ENCODE data around the gene WNT7B.

WNT7B gene

DNA sequence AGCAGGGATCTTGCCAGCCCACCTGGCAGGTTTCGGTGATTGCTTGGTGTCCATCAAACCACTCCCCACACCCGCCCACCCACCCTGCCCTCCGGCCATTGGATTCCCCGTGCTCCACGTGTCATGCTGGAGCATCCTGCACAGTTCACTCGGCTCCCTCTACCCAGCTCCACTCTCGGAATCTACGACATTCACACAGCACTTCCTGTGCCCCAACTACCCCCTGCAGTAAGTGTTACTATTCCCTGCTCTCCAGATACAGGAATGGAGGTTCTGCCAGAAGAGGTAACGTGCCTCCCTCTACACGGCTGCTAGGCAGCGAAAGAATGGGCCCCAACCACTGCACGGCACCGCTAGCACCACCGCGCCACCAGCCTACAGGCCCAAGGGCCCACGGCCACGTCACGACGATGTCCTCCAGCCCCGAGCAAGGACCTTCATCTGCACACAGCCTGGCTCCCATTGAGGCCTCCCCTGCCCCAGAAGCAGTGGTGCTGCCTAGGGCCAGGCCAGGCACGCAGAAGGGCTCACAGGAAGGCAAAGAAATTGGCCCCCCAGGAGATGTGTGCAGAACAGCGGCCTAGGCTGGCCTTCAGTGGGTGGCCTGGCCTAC, 27.6 kb downstream of the WNT7B start:
- no peak for DNase-seq

DNA sequence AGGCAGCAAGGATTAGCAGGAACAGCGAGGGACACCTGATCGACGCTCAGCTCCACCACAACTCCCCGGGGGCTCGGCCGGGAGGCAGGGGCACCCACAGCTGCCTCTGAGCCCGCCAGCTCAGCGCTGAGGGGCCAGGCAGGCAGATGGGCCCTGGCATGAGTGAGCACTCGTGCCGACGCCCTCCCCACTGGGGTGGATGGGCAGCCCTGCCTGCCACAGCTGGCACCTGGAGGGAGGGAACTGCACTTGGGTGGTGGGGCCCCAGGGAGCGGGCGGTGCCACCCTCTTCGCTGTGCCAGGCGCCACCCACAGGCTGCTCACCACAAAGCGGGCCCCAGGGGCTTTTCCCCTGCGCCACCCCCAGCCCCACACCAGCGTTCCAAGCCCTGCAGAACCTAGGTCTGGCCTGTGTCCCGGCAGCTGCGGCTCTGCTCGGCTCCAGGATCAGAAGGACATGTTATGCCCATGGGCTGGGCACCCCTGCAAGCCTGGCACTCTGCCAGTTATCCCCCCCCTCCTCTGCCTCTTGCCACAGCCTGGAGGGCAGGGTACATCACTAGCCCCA, 28.8 kb downstream of the WNT7B start:
- DNase-seq = peak; percentile 52

DNA sequence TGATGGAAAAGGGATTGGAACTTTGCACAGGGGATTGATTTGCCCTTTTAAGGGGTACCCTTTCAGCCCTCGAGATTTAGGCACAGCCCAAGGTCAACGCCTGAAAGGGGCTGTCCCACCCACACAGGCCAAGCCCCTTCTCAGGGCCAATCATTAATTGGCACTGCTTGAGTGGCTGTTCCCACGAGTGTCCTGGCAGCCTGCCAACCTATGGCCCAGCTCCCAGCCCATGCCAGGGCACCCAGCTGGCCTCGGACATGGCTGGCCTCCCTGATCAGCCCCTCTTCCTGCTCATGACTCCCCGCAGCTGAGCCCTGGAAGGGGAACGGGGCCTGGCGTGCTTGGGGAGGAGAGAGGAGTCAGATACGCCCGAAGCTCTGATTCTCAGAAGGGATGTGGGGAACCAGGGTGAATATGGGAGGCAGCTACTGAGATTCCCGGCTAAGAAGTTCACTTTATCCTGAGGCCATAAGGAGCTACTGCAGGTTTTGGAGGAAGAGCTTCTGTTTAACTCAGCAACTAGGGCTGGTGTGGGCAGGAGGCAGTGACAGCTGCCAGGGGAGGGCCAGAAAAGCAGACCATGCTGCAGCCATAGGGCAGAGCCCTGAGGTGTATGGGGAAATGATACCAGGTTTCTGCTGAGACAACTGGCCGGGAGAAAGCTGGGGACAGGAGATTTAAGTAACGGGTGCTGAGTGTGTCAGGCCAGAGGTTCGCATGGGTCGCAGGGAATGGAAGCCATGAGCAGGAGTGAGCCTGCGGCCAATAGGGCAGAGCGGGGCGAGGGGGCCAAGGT, 30.0 kb downstream of the WNT7B start:
- no peak for DNase-seq

DNA sequence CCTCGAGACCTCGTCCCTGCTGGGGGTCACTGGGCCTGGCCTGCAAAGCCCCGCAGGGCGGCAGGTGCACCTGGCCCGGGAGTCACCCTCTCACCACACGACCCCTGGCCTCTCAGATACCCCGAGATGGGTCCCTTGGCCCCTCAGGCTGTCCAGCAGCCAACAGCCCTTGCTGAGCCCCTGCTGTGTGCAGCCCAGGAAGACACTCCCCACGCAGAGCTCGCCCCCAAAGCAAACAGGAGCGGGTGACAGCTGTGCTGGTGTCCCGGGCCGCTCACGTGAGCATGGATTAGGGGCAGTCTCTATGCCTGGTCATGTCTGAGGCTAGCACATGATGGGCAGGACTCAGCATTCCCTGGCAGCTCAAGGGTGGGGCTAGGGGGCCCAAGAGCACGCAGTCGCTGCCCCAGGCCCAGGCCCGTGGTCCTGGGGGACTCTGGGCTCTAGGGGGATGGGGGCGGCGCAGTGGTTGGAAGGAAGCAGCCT, 31.3 kb downstream of the WNT7B start:
- no peak for DNase-seq

DNA sequence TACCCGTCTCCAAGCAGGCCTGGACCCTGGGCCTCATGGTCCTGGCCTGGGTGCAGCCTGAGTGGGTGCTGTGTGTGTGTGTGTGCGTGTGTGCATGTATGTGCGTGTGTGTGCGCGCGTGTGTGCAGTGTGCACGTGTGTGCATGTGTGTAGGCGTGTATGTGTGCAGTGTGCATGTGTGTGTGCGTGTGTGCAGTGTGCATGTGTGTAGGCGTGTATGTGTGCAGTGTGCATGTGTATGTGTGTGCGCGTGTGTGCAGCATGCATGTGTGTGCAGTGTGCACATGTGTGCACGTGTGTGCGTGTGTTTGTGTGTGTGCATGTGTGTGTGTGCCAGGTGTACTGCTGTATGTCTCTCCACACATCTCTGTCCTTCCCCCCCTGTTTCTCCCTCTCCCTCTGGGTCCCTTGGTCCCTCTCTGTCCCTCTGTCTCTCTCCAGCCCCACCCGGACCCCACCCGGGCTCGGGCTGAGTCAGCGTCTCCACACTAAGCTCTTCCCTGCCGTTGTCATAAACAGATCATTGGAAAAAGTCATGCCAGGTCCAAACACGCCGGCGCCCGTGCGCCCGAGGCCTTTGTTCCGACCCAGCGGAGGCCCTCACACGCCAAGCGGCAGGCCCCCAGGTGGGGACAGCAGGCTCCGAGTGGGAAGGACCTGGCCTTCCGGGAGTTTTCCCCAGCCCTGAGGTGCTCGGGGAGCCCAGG, 34.0 kb downstream of the WNT7B start:
- no peak for DNase-seq

DNA sequence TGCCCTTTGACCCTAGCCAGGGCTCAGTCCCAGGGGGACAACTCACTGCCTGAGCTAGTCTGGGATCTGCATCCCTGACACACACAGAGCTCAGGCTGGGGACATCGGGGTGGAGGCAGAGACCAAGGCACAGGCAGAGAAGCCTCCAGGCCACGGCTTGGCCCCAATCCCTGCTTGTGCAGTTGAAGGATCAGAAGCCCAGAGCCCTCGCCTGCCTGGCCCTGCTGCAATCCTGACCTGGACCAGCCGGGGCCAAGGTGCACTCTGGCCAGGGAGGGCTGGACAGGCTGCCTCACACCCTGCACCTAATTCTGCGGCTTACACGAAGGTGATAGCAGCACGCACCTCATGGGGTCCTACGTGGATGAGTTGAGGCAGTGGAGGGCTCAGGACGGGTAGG, 34.6 kb downstream of the WNT7B start:
- DNase-seq = no peak

DNA sequence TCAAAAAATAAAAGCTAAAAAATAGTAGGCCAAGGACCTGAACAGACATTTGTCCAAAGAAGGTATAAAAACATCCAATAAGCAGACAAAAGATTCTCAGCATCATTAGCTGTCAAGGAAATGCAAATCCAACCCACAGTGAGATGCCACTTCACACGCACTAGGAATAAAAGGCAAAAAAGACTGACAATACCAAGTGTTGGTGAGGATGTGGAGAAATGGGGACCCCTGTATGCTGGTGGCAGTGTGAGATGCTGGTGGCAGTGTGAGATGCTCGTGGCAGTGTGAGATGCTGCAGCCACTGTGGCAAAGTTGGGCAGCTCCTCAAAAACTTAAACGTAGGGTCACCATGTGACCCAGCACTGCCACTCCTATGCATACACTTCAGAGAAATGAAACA, 38.0 kb downstream of the WNT7B start:
- DNase-seq = no peak

DNA sequence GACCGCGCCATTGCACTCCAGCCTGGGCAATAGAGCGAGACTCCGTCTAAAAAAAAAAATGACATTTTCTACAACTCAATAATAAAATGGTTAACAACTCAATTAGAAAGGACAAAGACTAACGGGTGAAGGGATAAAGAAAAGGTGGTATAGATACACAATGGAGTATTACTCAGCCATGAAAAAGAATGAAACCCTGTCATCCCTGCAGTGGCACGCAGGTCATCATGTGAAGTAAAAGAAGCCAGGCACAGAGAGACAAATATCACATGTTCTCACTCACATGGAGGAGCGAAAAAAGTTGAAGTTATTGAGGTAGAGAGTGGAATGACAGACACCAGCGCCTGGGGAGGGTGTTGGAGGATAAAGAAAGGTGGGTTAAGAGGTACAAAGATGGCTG, 39.0 kb downstream of the WNT7B start:
- DNase-seq = no peak

DNA sequence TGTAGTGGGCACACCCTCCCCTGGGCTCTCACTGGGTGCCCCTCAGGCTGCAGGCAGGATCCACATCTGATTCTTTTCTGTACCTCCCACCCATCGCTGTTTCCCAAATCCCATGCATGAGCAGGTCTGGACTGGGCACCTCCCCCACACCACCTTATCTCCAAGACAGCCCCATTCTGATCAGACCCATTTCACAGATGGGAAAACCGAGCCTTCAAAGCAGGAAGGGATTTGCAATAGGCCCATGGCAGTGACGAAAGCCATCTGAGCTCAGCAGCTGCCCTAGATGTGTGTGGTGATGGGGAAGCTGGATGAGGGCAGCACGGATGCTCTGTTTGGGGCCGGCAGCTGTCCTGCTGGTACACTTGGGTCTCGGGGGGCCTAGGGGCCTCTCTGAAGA, 41.4 kb downstream of the WNT7B start:
- no peak for DNase-seq

DNA sequence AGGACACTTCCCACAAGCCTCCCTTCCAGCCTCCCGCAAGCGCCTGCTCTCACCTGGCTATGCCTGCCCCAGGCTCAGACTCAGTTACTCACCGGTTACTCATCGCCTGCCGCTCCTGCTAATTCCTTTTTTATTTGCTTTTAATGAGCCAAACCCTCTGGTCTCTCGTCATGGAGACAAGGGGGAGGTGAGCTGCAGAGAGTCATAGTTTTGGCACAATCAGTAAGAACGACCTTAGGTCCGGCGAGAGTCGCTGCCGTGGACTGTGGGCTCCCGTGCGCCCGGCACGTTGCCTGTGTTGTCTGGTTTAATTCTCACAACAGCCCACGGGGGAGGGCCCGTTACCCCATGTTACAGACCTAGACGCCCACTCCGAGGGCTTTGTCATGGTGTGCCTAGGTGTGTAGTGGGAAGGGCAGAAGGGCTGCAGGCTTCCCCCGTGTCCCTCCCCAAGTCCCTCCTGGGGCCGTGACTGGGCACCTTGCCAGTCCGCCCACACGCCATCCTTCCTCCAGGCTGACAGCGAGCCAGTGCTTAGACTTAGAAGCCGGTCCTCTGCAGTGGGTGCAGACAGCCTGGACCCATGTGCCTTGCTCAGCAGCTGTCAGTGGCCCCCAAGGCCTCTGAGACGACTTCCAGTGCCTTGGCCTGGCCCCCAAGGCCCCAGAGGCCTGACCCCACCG, 42.2 kb downstream of the WNT7B start:
- no peak for DNase-seq

DNA sequence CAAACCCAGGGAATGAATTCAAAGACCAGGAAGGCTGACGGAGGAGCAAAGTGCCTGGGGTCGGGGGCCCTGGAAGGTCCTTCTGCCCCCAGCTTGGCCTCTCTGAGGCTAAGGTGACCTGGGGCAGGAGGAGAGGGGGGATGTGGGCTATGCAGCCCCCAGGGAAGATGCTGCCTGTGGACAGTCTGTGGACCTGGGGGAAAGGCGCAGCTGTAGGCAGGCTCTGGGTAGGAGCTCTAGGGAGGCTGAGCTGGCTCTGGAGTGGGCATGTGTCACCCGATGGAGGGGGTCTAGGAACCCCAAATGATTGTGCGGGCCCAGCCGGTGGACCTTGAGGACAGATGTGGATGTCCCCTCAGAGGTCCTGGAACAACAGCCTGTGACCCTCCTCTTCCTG, 42.8 kb downstream of the WNT7B start:
- no peak for DNase-seq

DNA sequence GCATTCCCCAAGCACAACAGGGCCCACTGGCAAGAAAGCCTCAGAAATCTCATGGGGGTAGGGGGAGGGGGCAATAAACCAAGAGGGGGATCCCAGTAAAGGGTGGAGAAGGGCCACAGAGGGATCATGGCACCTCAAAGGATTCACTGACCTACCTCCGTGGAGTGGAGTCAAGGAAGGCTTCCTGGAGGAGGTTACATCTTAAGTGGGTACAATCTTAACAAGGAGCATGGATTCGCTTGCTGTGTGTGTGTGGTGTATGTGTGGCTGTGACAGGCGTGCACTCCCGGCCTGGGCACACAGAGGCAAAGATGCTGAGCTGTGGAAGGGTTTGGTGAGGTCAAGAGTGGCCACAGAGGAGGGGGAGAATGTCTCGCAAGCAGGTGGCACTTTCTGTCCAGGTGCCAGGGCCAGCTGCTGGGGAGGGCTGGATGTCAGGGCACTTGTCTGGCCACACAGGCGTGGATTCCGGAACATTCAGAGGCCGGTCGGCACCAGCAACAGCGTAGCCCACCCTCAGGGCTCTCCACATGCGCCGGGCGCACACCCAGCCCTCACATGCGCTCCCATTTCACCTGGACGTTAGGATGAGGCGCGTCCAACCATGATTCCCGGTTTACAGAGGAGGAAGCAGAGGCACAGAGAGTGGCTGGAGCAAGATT, 43.3 kb downstream of the WNT7B start:
- no peak for DNase-seq

DNA sequence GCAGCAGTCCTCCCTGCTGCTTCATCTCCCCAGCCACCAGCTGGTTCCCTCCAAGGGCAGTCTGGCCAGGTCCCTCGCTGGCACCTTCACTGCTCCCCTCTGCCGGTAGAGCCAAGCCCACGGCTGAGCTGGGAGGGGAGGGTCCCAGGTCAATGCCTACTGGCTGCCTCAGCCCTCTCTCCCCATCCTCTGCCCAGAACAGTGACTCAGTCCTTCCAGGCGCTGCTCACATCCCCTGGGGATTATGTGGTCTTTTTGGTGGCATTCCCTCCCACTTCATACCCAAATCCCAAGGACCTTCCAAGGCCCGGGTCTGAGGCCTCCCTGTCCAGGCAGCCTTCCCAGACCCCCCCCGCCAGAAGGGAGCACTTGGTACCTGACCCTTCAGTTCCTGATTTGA, 44.9 kb downstream of the WNT7B start:
- no peak for DNase-seq

DNA sequence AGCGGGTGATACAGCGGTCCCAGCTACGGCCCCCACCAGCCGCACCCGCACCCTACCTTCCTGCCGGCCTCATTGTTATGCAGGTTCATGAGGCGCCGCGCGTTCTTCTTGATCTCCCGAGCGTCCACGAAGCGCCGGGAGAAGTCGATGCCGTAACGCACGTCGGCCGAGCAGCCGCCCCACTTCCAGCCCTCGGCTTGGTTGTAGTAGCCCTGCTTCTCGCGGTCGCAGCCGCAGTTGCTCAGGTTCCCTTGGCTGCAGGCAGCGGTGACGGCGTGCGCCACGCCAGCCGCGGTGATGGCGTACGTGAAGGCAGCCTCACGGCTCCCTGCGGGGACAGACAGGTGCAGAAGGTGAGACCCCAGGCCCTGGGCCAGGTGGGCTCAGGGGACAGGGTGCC, 45.9 kb downstream of the WNT7B start:
- no peak for DNase-seq

DNA sequence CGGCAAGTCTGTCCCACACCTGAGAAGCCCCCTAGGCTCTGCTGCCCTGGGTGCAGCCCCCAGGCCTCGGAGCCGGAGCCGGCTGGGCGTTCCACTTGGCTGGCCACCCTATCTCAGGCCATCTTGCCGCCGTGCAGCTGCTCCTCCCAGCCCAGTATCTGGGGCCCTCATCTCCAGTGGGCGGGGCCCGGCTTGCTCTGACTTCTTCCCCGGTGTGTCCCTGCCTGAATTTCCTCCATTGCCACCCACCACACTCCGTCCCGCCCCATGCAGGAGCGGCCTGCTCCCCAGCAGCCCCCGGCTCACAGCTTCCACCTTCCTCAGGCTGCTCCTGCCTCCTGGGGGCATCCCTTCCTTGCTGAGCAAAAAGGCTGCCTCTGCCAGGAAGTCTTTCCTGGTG, 46.6 kb downstream of the WNT7B start:
- DNase-seq = no peak

DNA sequence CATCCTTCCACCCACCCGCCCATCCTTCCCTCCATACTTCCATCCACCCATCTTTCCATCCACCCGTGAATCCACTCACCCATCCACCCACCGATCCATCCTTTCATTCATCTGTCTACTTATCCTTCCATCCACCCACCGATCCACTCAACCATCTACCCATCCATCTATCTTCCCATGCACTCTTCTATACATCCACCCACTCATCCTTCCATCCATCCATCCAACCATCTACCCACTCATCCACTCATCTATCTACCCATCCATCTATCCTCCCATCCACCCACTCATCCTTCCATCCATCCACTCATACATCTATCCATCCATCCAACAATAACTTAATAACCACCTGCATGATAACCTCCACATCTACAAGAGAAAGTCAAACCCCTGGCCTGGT, 47.3 kb downstream of the WNT7B start:
- no peak for DNase-seq

DNA sequence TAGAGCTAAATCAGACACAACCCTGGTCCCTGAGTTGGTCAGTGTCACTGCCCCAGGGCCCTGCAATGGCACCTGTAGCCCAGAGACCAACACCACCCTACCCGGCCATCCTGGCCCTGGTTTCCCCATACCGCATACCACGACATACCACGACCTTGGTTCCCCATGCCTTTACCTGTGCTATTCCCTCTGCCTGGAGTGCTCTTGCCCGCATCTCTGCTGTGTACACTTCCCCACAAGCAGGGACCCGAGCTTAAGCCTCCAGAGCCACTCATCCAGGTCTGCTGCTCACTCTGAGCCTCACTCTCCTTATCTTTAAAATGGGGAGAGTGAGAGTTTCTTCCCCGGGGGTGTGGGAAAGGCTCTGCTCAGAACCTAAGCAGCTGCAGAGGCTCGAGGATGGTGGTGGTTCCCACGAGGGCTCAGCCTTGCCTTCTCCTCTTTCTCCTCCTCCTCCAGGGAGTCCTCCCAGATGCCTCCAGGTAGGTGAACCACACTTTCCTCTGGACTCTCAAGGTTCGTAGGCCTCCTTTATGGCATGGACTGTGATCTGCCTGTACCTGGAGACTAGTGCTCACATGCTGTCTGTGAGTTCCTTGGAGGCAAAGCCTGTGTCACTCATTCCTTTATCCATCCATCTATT, 48.1 kb downstream of the WNT7B start:
- no peak for DNase-seq

DNA sequence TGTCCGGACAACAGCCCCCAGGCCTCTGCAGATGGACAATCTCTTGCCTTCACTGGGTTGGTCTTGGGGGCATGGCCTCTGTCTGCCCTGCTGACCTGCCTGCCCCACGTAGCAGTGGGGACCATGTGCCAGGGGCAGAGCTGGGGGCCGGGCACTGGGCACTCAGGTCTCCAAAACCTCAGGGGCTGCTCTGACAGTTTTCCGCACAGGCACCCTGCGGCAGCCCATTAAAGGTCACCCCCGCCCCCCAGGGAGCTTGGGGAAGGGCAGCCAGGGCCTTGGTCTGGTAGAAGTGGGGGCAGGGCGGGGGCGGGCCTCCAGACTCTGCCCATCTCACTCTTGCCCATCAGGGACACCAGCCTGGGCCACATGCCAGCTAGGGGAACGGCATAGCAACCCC, 49.9 kb downstream of the WNT7B start:
- no peak for DNase-seq

DNA sequence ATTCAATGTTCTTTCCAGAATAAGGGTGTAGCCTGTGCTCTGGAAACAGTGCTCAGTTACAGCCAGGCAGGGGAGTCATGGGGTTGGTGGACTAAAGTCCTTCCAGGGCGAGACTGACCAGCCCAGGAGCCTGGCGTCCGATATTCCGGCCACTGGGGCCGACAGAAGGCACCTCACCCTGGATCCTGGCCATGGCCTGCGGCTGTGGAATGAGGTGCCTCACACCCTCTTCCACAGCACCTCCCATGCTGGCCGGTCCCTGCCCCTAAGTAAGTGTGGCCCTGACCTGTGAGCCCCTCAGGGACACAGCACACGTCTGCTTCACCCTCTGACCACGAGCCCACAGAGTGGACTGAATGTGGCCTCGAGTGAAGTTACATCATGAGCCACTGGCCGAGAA, 50.5 kb downstream of the WNT7B start:
- DNase-seq = no peak

DNA sequence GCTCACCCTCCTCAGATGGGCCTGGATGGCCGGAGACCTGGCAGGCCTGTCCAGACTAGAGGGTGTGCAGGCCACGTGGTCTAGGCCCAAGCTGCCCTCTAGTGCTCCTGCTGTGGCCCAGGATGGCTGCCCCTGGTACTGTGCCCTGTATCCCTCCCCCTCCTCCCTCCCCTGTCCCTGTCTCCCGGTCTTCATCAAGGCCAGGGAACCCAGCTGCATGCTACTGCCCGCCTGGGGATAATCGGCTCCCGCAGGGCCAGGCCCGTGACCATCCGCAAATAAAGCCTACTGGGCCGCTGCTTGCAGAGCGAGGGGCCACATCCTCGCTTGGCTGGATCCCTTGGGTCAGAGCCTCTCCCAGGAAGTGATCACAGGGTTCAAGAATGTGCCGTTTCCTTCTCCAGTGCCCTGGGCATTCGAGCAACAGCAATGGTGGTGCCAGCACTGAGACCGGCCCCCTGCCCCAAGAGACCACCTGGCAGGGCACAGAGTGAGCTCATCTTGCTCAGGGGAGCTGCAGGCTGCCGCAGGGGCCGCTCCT, 51.1 kb downstream of the WNT7B start:
- no peak for DNase-seq

DNA sequence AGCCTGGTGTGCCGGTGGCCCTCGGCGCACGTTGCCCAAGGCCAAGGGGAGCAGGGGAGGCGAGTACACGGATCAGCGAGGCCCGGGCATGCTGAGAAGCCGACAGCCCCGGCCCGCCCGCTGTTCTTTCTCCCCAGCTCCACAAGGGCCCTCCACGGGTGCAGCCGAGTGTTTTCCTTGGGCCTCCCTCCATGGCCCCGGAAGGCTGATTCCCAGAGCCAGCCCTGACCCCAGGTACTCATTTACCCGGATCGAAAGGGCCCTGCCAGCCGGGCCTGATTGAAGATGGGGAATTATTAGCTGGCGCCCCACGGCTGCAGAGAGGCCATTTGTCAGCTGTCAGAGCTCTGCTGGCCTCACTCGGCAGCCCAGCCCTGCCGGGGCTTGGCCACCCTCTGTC, 53.1 kb downstream of the WNT7B start:
- no peak for DNase-seq

DNA sequence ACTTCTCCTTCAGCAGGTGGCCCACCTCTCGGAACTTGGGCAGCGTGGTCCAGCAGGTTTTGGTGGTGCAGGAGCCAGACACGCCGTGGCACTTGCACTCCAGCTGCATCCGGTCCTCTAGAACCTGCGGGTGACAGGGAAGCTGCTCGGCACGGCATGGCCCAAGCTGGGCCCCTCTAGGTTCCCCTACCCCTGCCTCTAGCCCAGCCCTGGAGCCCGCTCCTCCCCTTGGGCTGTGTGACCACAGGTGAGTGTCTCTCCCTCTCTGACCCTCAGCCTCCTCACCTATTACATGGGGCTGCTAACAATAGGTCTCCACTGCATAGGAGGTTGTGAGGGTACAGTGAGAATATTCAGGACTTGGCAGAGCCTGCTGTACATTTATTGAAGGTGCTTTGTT, 53.8 kb downstream of the WNT7B start:
- DNase-seq = no peak
